KMS-11 (cell line): Measurements from ENCODE around the gene RPL3.
A peak's percentile ranks its signal among the peaks of the same experiment; 100 is the strongest.

ENCODE experiments used
- H2AFZ ChIP-seq: fragments of 200-600 bp; sonication (generic); 2 replicates; pipeline ENCODE4 v1.6.1; 2016; ENCODE audit warnings: antibody characterized with exemption, mixed run types, low read depth
- H3K27ac ChIP-seq: fragments of 200-600 bp; sonication (generic); 2 replicates; pipeline ENCODE4 v1.6.1; 2016; ENCODE audit warnings: mild to moderate bottlenecking, mixed run types
- H3K27me3 ChIP-seq: fragments of 200-600 bp; sonication (generic); 2 replicates; pipeline ENCODE4 v1.6.1; 2017; ENCODE audit warnings: mild to moderate bottlenecking, low read depth, mixed run types, moderate library complexity; ENCODE audit not compliant: insufficient read depth
- H3K36me3 ChIP-seq: fragments of 200-600 bp; sonication (generic); 2 replicates; pipeline ENCODE4 v1.6.1; 2017; ENCODE audit warnings: mild to moderate bottlenecking, mixed run types; ENCODE audit not compliant: insufficient read depth
- H3K4me1 ChIP-seq: fragments of 200-600 bp; sonication (generic); 2 replicates; pipeline ENCODE4 v1.6.1; 2016; ENCODE audit warnings: mild to moderate bottlenecking, low read depth, mixed run types; ENCODE audit not compliant: poor library complexity, severe bottlenecking
- H3K4me2 ChIP-seq: fragments of 200-600 bp; sonication (generic); 2 replicates; pipeline ENCODE4 v1.7.0; 2016; ENCODE audit warnings: mild to moderate bottlenecking, mixed run types
- H3K4me3 ChIP-seq: fragments of 200-600 bp; sonication (generic); IDR thresholded peaks from 2 replicates; pipeline ENCODE4 v1.6.1; 2017; ENCODE audit warnings: low read depth, low read length, mixed read lengths; ENCODE audit not compliant: insufficient read depth
- H3K79me2 ChIP-seq: fragments of 200-600 bp; sonication (generic); 2 replicates; pipeline ENCODE4 v1.6.1; 2016; ENCODE audit warnings: low read depth, mixed run types; ENCODE audit not compliant: insufficient read depth
- H3K9ac ChIP-seq: fragments of 200-600 bp; sonication (generic); 2 replicates; pipeline ENCODE4 v1.6.1; 2016; ENCODE audit warnings: mild to moderate bottlenecking, mixed run types
- H4K20me1 ChIP-seq: fragments of 200-600 bp; sonication (generic); 2 replicates; pipeline ENCODE4 v1.6.1; 2016; ENCODE audit warnings: mild to moderate bottlenecking, mixed run types; ENCODE audit not compliant: insufficient read depth
- CTCF ChIP-seq: fragments of 200-600 bp; sonication (generic); conservative IDR thresholded peaks from 2 replicates; pipeline ENCODE4 v1.6.1; 2017; ENCODE audit warnings: low read depth, mild to moderate bottlenecking, antibody characterized with exemption, low read length, moderate library complexity, mixed read lengths

RPL3 gene

GRCh38 chr22:39306456-39307361 lies 12.7 kb downstream of the RPL3 start:
- Histone ChIP-seq H3K27me3 (peaks cover 3% of the 10 kb centered on the region; the same call in 1 of the 2 replicates), H4K20me1 (peaks cover 3% of the 10 kb centered on the region; the same call in 1 of the 2 replicates), H2AFZ (no peak overlapping the region), H3K9ac (no peak overlapping the region), H3K79me2 (no peaks in the 10 kb centered on the region), H3K4me1 (no peaks in the 10 kb centered on the region), H3K4me3 (no peak overlapping the region), H3K27ac (no peak overlapping the region), H3K4me2 (no peak overlapping the region), H3K36me3 (no peaks in the 10 kb centered on the region)
- peak; percentile 35; the same call in 1 of the 2 replicates for TF ChIP-seq CTCF

- Histone ChIP-seq H3K4me3 (no peak overlapping the region), H3K4me2 (no peak overlapping the region), H4K20me1 (no peaks in the 10 kb centered on the region), H3K4me1 (no peaks in the 10 kb centered on the region), H3K27me3 (peaks cover 20% of the 10 kb centered on the region), H3K9ac (no peak overlapping the region), H2AFZ (no peak overlapping the region), H3K79me2 (no peaks in the 10 kb centered on the region), H3K27ac (no peak overlapping the region), H3K36me3 (no peaks in the 10 kb centered on the region)
- TF ChIP-seq CTCF, result no peak
Observed at GRCh38 chr22:39303892-39304671, 15.3 kb downstream of the RPL3 start.

- Histone ChIP-seq H3K4me3 (no peak overlapping the region), H3K79me2 (no peaks in the 10 kb centered on the region), H3K36me3 (no peaks in the 10 kb centered on the region), H2AFZ (no peak overlapping the region), H3K27ac (no peak overlapping the region), H3K4me2 (no peak overlapping the region), H3K27me3 (peaks cover 26% of the 10 kb centered on the region), H3K9ac (no peak overlapping the region), H3K4me1 (no peaks in the 10 kb centered on the region), H4K20me1 (no peaks in the 10 kb centered on the region)
- TF ChIP-seq CTCF, result no peak
Observed at GRCh38 chr22:39303358-39303757, 16.1 kb downstream of the RPL3 start.

GRCh38 chr22:39302431-39302960 lies 16.9 kb downstream of the RPL3 start:
- TF ChIP-seq CTCF, result no peak
- Histone ChIP-seq H3K79me2 (no peaks in the 10 kb centered on the region), H3K27me3 (peaks cover 33% of the 10 kb centered on the region), H3K9ac (no peak overlapping the region), H4K20me1 (no peaks in the 10 kb centered on the region), H3K27ac (no peak overlapping the region), H3K4me3 (no peak overlapping the region), H3K4me2 (no peak overlapping the region), H2AFZ (no peak overlapping the region), H3K4me1 (peaks cover 5% of the 10 kb centered on the region), H3K36me3 (no peaks in the 10 kb centered on the region)
